HepG2 (cell line): ENCODE data around the gene FFAR1. TPM values are rescaled to one million over a fixed set of nuclear protein-coding genes. Genes with fewer than 3 reads are reported as not detected.
"Not testable (repeated sequence)": the region's sequence is repeated elsewhere in the genome, so short reads cannot be mapped to it uniquely, and the experiment has no call there.

Experiments
- ATAC-seq: fragments of 200-7000 bp; cut with Tn5 transposase; 3 replicates; pipeline ENCODE4 v1.9.1; 2020; ENCODE audit warnings: mild to moderate bottlenecking, moderate library complexity
- BruUV-seq: library from RNA; stranded (reverse); fragments of 400-500 nt; replicated peaks from 2 replicates; lab custom pipeline; 2021; lab: Mats Ljungman, UMichigan
- CTCF ChIA-PET: fragments of 300-600 bp; formaldehyde crosslinking; extraction: SDS; loops from one replicate; lab custom pipeline; 2021; ENCODE audit warnings: low total read pairs, inconsistent platforms, low intra/inter-chr PET ratio; lab: Yijun Ruan, JAX
- POLR2A ChIA-PET: fragments of 350-600 bp; sonication (Branson Sonifier 250); formaldehyde crosslinking; loops from one replicate; lab custom pipeline; 2020; ENCODE audit warnings: antibody characterized with exemption, inconsistent platforms; lab: Yijun Ruan, JAX
- DNase-seq: peaks from one replicate; pipeline ENCODE4 v3.0.0-alpha.2; 2015; ENCODE audit warnings: low spot score
- FAIRE-seq: peaks from 3 replicates; lab custom pipeline; 2011; peaks lifted over from hg19 to GRCh38; lab: Jason Lieb, UNC
- H2AFZ ChIP-seq: one replicate; pipeline ENCODE4 v1.6.1; 2011; ENCODE audit warnings: low read length, inconsistent platforms
- H3K27ac ChIP-seq: fragments of 300-600 bp; 3 replicates; pipeline ENCODE4 v1.8.0; 2011; ENCODE audit warnings: mixed run types, mild to moderate bottlenecking, mixed read lengths, low read length, inconsistent platforms; ENCODE audit not compliant: insufficient read depth; ENCODE audit errors: extremely low read length
- H3K27me3 ChIP-seq, 2 experiments: fragments of 200-600 bp in 1 of 2; 2 replicates in 1 of 2; 3 replicates in 1 of 2; pipeline versions ENCODE4 v1.6.0 to v1.8.0; 2011; ENCODE audit warnings: low read length in 2 of 2, mild to moderate bottlenecking in 2 of 2, moderate library complexity in 2 of 2, inconsistent platforms in 1 of 2; ENCODE audit not compliant: insufficient read depth in 2 of 2, control insufficient read depth in 1 of 2
- H3K36me3 ChIP-seq, 2 experiments: fragments of 200-600 bp in 1 of 2; replicated peaks in 1 of 2; 2 replicates in 1 of 2; 3 replicates in 1 of 2; pipeline versions ENCODE4 v1.5.1 to v1.8.0; 2011; ENCODE audit warnings: low read length in 2 of 2, inconsistent platforms in 1 of 2; ENCODE audit not compliant: insufficient read depth in 2 of 2, control insufficient read depth in 1 of 2
- H3K4me1 ChIP-seq: 2 replicates; pipeline ENCODE4 v1.5.1; 2012; ENCODE audit warnings: low read length, inconsistent platforms; ENCODE audit not compliant: insufficient read depth
- H3K4me2 ChIP-seq: 2 replicates; pipeline ENCODE4 v1.6.0; 2011; ENCODE audit warnings: low read depth, low read length, inconsistent platforms
- H3K4me3 ChIP-seq, 3 experiments: fragments of 200-600 bp in 1 of 3; sonication (generic), shearing (Covaris generic) in 1 of 3; replicated peaks in 1 of 3; 2 replicates each; pipeline ENCODE4 v1.5.1; 2011 to 2016; ENCODE audit warnings: low read length in 3 of 3, inconsistent platforms in 2 of 3, low read depth in 2 of 3, mild to moderate bottlenecking in 2 of 3, control low read depth in 1 of 3, mixed read lengths in 1 of 3; ENCODE audit not compliant: insufficient read depth in 1 of 3
- H3K79me2 ChIP-seq: one replicate; pipeline ENCODE4 v1.6.1; 2011; ENCODE audit warnings: low read length, inconsistent platforms; ENCODE audit not compliant: insufficient read depth
- H3K9ac ChIP-seq: 2 replicates; pipeline ENCODE4 v1.6.0; 2011; ENCODE audit warnings: mild to moderate bottlenecking, low read depth, low read length, inconsistent platforms; ENCODE audit not compliant: insufficient read depth
- H3K9me3 ChIP-seq: 2 replicates; pipeline ENCODE4 v1.5.1; 2012; ENCODE audit warnings: mild to moderate bottlenecking, low read length
- H4K20me1 ChIP-seq: 2 replicates; pipeline ENCODE4 v1.6.0; 2011; ENCODE audit warnings: inconsistent platforms, mild to moderate bottlenecking, low read length, moderate library complexity; ENCODE audit not compliant: insufficient read depth
- BHLHE40 ChIP-seq: IDR thresholded peaks from 2 replicates; pipeline ENCODE4 v1.6.1; 2011; ENCODE audit warnings: low read length, improper control_type of control experiment
- CHD2 ChIP-seq: IDR thresholded peaks from 2 replicates; pipeline ENCODE4 v1.6.1; 2011; ENCODE audit warnings: low read depth, low read length, improper control_type of control experiment
- DNMT3B ChIP-seq: conservative IDR thresholded peaks from 2 replicates; pipeline ENCODE4 v1.6.1; 2016; ENCODE audit warnings: missing biosample characterization, control low read depth
- NKX3-1 ChIP-seq: sonication (generic); formaldehyde crosslinking; IDR thresholded peaks from 2 replicates; pipeline ENCODE4 v1.5.0; 2020; ENCODE audit warnings: missing genetic modification reagents
- TOPORS ChIP-seq: sonication (generic); formaldehyde crosslinking; IDR thresholded peaks from 2 replicates; pipeline ENCODE4 v1.8.0; 2023; ENCODE audit warnings: mild to moderate bottlenecking, missing genetic modification reagents
- ZNF160 ChIP-seq: sonication (generic); formaldehyde crosslinking; IDR thresholded peaks from 2 replicates; pipeline ENCODE4 v1.8.0; 2022; ENCODE audit warnings: mild to moderate bottlenecking, inconsistent platforms, missing genetic modification reagents
- ZNF607 ChIP-seq: sonication (generic); formaldehyde crosslinking; IDR thresholded peaks from 2 replicates; pipeline ENCODE4 v1.5.1; 2020; ENCODE audit warnings: missing genetic modification reagents, mild to moderate bottlenecking, borderline replicate concordance
- WGBS: methylation state at CpG from one replicate; pipeline ENCODE4 v1.1.6; 2017; ENCODE audit warnings: low lambda C conversion rate; 5-methylcytosine and 5-hydroxymethylcytosine counted together
- in situ Hi-C: cut with HindIII; loops from 2 replicates; pipeline ENCODE4 v1.10.0; 2017; ENCODE audit warnings: low pct_unique_long_range_greater_than_20kb; ENCODE audit not compliant: extremely low pct_ligation_motif_present
- intact Hi-C: fragments of 100-400 bp; cut with micrococcal nuclease; formaldehyde crosslinking; loops from one replicate; pipeline ENCODE4 v1.10.0; 2022; ENCODE audit not compliant: unreplicated experiment
- polyA plus RNA-seq, 8 experiments: library from polyadenylated mRNA; depleted of rRNA in 3 of 8; stranded (reverse) in 7 of 8; unstranded in 1 of 8; fragments of >200 nt; fragmentation: Illumina TruSeq in 4 of 8; extraction: Trizol in 4 of 8; gene quantifications; 2 replicates each; pipeline versions ENCODE4 v1.2.1 to v1.2.3, GENCODE V29; 2011 to 2016; ENCODE audit warnings: low read depth in 4 of 8, missing spikeins in 1 of 8, mixed read lengths in 1 of 8; ENCODE audit not compliant: insufficient read depth in 1 of 8
- total RNA-seq, 5 experiments: library from RNA; depleted of rRNA; stranded (reverse); fragments of >200 nt; fragmentation: Illumina TruSeq; extraction: Trizol; gene quantifications; 2 replicates each; pipeline ENCODE4 v1.2.3, GENCODE V29; 2016; ENCODE audit warnings: low read depth in 1 of 5
- TF ChIP-seq, protein P1 (sequence below): sonication (generic); formaldehyde crosslinking; IDR thresholded peaks from 2 replicates; pipeline ENCODE4 v1.4.0; 2020; ENCODE audit warnings: missing genetic modification reagents
- TF ChIP-seq, protein P2 (sequence below): sonication (generic); formaldehyde crosslinking; IDR thresholded peaks from 2 replicates; pipeline ENCODE4 v1.9.0; 2021; ENCODE audit warnings: missing genetic modification reagents, borderline replicate concordance
- TF ChIP-seq, protein P3 (sequence below): sonication (generic); formaldehyde crosslinking; IDR thresholded peaks from 2 replicates; pipeline ENCODE4 v1.5.0; 2020; ENCODE audit warnings: missing genetic modification reagents
- TF ChIP-seq, protein P4 (sequence below): sonication (generic); formaldehyde crosslinking; IDR thresholded peaks from 2 replicates; pipeline ENCODE4 v1.4.0; 2020; ENCODE audit warnings: missing genetic modification reagents

FFAR1 gene
- total and polyA plus RNA-seq, 2 of the 13 experiments (the other 11 are each of a cell fraction or from before 2014, with no cell fraction given), result not detected

DNA sequence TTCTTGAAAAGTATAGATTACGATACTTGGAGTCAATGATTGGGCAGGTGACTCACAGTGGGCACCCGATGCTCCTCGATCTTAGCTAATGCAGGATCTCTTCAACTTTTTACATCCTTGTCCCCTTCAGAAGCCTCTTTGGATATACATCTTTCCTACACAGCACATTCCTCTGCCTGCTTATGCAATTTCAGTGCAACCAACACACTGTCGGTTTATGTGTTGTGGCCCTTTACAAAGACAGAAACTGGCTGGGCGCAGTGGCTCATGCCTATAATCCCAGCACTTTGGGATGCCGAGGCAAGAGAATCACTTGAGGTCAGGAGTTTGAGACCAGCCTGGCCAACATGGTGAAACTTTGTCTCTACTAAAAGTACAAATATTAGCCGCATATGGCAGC lies 25.8 kb downstream of the FFAR1 start:
- H3K4me3 ChIP-seq, result no peak overlapping the region
- H3K4me2 ChIP-seq, result no peak overlapping the region
- H3K4me1 ChIP-seq, result peaks cover 34% of the 10 kb centered on the region
- CTCF ChIA-PET, result no interaction called here
- in situ Hi-C loops, result no loop called here
- intact Hi-C loops, result no loop called here
- H3K27me3 ChIP-seq, result no peaks in the 10 kb centered on the region
- no TSS peak for BruUV-seq
- no peaks in the 10 kb centered on the region for H3K9me3 ChIP-seq
- TF ChIP-seq, protein P1, sequence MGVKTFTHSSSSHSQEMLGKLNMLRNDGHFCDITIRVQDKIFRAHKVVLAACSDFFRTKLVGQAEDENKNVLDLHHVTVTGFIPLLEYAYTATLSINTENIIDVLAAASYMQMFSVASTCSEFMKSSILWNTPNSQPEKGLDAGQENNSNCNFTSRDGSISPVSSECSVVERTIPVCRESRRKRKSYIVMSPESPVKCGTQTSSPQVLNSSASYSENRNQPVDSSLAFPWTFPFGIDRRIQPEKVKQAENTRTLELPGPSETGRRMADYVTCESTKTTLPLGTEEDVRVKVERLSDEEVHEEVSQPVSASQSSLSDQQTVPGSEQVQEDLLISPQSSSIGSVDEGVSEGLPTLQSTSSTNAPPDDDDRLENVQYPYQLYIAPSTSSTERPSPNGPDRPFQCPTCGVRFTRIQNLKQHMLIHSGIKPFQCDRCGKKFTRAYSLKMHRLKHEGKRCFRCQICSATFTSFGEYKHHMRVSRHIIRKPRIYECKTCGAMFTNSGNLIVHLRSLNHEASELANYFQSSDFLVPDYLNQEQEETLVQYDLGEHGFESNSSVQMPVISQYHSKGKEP (CRISPR knock-in tag), result no peak
- TF ChIP-seq CHD2 (no peak), BHLHE40 (no peak), ZNF160 (CRISPR knock-in tag) (no peak), TOPORS (CRISPR knock-in tag) (no peak), ZNF607 (CRISPR knock-in tag) (no peak), DNMT3B (CRISPR knock-in tag) (no peak), NKX3-1 (CRISPR knock-in tag) (no peak)
- TF ChIP-seq, protein P2, sequence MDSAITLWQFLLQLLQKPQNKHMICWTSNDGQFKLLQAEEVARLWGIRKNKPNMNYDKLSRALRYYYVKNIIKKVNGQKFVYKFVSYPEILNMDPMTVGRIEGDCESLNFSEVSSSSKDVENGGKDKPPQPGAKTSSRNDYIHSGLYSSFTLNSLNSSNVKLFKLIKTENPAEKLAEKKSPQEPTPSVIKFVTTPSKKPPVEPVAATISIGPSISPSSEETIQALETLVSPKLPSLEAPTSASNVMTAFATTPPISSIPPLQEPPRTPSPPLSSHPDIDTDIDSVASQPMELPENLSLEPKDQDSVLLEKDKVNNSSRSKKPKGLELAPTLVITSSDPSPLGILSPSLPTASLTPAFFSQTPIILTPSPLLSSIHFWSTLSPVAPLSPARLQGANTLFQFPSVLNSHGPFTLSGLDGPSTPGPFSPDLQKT (CRISPR knock-in tag), result no peak
- TF ChIP-seq, protein P3, sequence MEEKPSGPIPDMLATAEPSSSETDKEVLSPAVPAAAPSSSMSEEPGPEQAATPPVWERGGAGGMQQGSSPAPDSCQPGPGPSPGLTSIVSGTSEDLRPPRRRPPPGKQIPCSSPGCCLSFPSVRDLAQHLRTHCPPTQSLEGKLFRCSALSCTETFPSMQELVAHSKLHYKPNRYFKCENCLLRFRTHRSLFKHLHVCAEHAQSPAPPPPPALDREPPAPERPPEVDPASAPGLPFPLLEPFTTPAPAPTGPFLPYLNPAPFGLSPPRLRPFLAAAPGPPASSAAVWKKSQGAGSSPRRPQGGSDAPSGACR (CRISPR knock-in tag), result no peak
- TF ChIP-seq, protein P4, sequence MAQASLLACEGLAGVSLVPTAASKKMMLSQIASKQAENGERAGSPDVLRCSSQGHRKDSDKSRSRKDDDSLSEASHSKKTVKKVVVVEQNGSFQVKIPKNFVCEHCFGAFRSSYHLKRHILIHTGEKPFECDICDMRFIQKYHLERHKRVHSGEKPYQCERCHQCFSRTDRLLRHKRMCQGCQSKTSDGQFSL (CRISPR knock-in tag), result no peak
- TF ChIP-seq, all 625 proteins: peak for 0
- H3K36me3 ChIP-seq, result no peaks in the 10 kb centered on the region
- POLR2A ChIA-PET, result no interaction called here
- no peaks in the 10 kb centered on the region for H4K20me1 ChIP-seq
- ATAC-seq (no peak), FAIRE-seq (no peak), DNase-seq (no peak)
- H2AFZ ChIP-seq, result no peak overlapping the region
- no peak overlapping the region for H3K27ac ChIP-seq
- 50% methylated on average over 7 of the region's 7 CpGs for WGBS
- no peak overlapping the region for H3K9ac ChIP-seq
- H3K79me2 ChIP-seq, result no peaks in the 10 kb centered on the region

DNA sequence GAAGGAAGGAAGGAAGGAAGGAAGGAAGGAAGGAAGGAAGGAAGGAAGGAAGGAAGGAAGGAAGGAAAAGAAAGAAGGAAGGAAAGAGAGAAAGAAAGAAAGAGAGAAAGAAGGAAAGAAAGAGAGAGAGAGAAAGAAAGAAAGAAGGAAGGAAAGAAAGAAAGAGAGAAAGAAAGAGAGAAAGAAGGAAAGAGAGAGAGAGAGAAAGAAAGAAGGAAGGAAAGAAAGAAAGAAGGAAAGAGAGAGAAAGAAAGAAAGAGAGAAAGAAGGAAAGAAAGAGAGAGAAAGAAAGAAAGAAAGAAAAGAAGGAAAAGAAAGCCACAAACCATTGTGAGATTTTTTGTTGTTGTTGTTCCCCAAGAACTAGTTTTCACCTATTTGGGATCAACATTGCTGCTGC lies 26.3 kb downstream of the FFAR1 start:
- FAIRE-seq, ATAC-seq, BruUV-seq, H3K27ac ChIP-seq, DNase-seq, H4K20me1 ChIP-seq, H2AFZ ChIP-seq, H3K9ac ChIP-seq, H3K79me2 ChIP-seq, H3K36me3 ChIP-seq, H3K27me3 ChIP-seq, H3K4me2 ChIP-seq, POLR2A ChIA-PET, intact Hi-C loops, H3K9me3 ChIP-seq, H3K4me3 ChIP-seq, in situ Hi-C loops, CTCF ChIA-PET: not testable (repeated sequence)
- peaks cover 39% of the 10 kb centered on the region for H3K4me1 ChIP-seq
